ENCODE measurements around the gene FKBP6. TPM values are rescaled to one million over a fixed set of nuclear protein-coding genes. Genes with fewer than 3 reads are reported as not detected.

The FKBP6 gene
- total RNA-seq, 1 donor from 2014 or later: not detected

DNA sequence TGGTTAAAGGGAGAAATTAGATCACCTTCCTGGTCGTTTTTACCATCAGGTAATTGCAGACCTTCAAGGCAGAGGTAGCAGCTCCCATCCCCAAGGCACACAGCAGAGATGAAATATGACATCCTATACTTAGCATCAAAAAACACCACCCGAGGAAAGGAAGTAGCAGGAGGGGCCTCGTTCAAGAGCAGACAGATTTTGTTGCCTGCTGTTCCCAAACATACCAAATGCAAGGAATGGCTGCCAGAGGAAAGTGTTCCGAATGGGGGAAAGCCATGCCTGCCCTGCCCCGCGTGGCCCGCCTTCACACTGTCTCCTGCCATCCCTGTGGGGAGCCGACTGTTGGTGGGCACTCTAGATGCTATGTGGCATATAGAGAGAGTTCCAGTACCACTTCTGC, 18.0 kb downstream of the FKBP6 start:
- DNase-seq (ENCODE audit: low spot score in 2 of 2, unreplicated experiment in 2 of 2): no peak
- H3K27ac Mint-ChIP-seq: no peak overlapping the region
- H3K4me3 Mint-ChIP-seq: no peak overlapping the region
- TF ChIP-seq, protein P1, sequence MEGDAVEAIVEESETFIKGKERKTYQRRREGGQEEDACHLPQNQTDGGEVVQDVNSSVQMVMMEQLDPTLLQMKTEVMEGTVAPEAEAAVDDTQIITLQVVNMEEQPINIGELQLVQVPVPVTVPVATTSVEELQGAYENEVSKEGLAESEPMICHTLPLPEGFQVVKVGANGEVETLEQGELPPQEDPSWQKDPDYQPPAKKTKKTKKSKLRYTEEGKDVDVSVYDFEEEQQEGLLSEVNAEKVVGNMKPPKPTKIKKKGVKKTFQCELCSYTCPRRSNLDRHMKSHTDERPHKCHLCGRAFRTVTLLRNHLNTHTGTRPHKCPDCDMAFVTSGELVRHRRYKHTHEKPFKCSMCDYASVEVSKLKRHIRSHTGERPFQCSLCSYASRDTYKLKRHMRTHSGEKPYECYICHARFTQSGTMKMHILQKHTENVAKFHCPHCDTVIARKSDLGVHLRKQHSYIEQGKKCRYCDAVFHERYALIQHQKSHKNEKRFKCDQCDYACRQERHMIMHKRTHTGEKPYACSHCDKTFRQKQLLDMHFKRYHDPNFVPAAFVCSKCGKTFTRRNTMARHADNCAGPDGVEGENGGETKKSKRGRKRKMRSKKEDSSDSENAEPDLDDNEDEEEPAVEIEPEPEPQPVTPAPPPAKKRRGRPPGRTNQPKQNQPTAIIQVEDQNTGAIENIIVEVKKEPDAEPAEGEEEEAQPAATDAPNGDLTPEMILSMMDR (IDR thresholded peaks at IDR 0.05; ENCODE audit: unreplicated experiment): no peak
- H3K4me1 Mint-ChIP-seq: peaks cover 19% of the 10 kb centered on the region
- H3K36me3 Mint-ChIP-seq: no peaks in the 10 kb centered on the region
- H3K9me3 Mint-ChIP-seq: peaks cover 6% of the 10 kb centered on the region
- H3K27me3 Mint-ChIP-seq (ENCODE audit: low read depth): no peaks in the 10 kb centered on the region

DNA sequence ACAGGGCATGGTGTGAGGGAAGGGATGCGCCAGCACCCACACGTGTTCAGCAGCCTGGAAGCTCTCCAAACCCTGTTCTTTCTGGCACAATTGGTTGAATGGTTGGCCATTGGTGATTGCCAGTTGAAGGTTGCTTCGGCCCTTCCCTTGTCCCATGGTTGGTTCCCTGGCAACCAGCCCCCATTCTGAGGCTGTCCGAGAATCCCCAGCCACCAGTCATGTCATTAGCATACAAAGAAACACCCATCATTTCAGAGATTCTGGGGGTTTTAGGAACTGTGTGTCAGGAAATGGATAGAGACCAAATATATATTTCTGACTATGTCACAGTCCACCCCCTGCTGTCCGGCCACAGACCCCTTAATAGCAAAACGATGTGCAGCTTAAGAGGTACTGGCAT, 21.8 kb downstream of the FKBP6 start:
- Mint-ChIP-seq H3K9me3 (peaks cover 15% of the 10 kb centered on the region), H3K4me3 (no peak overlapping the region), H3K4me1 (peaks cover 8% of the 10 kb centered on the region), H3K27me3 (ENCODE audit: low read depth) (no peaks in the 10 kb centered on the region), H3K36me3 (no peaks in the 10 kb centered on the region), H3K27ac (no peak overlapping the region)
- no peak for DNase-seq (ENCODE audit: low spot score in 2 of 2, unreplicated experiment in 2 of 2)
- TF ChIP-seq, protein P1 (IDR thresholded peaks at IDR 0.05; ENCODE audit: unreplicated experiment): no peak

DNA sequence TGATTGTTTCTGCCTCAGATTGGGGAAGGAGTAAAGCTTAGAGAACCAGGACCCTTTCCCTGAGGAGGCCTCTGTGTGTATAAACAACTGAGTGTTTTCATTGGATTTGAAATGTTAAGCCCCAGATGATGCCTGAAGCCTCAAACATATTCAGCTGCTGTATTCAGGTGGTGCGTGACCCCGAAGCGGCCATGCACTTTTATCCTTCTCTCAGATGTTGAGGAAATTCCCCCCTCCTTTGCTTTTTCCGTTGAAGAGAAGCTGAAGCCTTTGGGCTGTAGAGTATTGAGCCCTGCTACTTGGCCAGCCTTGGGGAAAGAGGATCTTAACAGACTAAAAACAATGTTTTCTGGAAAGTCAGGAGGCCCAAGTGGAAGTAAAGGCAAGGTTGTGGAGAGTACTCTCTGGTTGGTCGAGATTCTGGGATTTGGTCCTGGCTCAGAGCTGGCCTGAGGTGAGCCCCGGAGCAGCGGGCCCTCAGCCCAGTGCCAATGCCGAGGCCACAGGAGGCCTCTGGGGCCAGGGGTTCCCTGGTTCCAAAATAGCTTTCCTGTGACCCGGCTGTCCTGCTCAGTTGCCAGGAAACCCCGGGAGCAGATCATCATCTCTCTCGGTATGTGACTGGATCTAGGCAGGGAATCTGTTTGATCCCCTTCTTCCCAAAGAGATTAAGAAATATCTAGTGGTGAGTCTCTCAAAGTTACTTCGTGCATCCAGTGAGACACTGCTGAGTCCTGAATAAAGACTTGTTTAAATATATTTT, 22.5 kb downstream of the FKBP6 start:
- TF ChIP-seq, protein P1 (IDR thresholded peaks at IDR 0.05; ENCODE audit: unreplicated experiment): no peak
- no peak for DNase-seq (ENCODE audit: low spot score in 2 of 2, unreplicated experiment in 2 of 2)
- Mint-ChIP-seq H3K4me3 (no peak overlapping the region), H3K27me3 (ENCODE audit: low read depth) (peaks cover 3% of the 10 kb centered on the region), H3K36me3 (no peaks in the 10 kb centered on the region), H3K4me1 (peaks cover 8% of the 10 kb centered on the region), H3K9me3 (peaks cover 15% of the 10 kb centered on the region), H3K27ac (peak overlapping the region; percentile 53)

GRCh38 chr7:73351447-73352167, 23.6 kb downstream of the FKBP6 start:
- Mint-ChIP-seq H3K27me3 (ENCODE audit: low read depth) (peaks cover 3% of the 10 kb centered on the region), H3K4me3 (no peak overlapping the region), H3K27ac (no peak overlapping the region), H3K36me3 (no peaks in the 10 kb centered on the region), H3K4me1 (peaks cover 5% of the 10 kb centered on the region), H3K9me3 (peaks cover 15% of the 10 kb centered on the region)
- TF ChIP-seq, protein P1 (IDR thresholded peaks at IDR 0.05; ENCODE audit: unreplicated experiment): no peak
- no peak for DNase-seq (ENCODE audit: low spot score in 2 of 2, unreplicated experiment in 2 of 2)

DNA sequence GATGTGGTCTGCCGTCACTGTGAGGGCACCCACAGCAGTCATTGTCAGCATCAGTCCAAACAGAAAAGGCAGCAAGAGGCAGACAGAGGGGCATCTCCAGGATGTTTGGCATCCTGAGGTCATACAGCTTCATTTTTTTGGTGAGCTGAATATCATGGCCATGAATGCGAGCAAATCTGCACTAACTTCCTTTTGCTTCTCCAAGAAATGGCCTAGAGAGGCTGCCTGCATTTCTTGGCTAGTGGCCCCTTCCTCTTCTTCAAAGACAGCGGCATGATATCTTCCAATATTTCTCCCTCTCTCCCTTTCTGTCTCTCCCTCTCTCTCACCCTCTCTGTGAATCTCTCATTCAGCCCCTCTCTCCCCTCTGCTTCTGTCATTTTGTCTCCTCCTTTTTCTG, 24.8 kb downstream of the FKBP6 start:
- Mint-ChIP-seq H3K9me3 (peaks cover 15% of the 10 kb centered on the region), H3K4me1 (peaks cover 5% of the 10 kb centered on the region), H3K4me3 (no peak overlapping the region), H3K27me3 (ENCODE audit: low read depth) (peaks cover 3% of the 10 kb centered on the region), H3K36me3 (no peaks in the 10 kb centered on the region), H3K27ac (no peak overlapping the region)
- TF ChIP-seq, protein P1 (IDR thresholded peaks at IDR 0.05; ENCODE audit: unreplicated experiment): no peak
- no peak for DNase-seq (ENCODE audit: low spot score in 2 of 2, unreplicated experiment in 2 of 2)
